Neutrophil (primary cell): ENCODE results near the gene RYR2.
"Not testable (repeated sequence)": the region's sequence is repeated elsewhere in the genome, so short reads cannot be mapped to it uniquely, and the experiment has no call there.

ENCODE experiments used
- H3K27ac ChIP-seq: fragments of 200-600 bp; sonication (generic); 2 replicates; pipeline ENCODE4 v1.5.1; 2016; ENCODE audit warnings: mild to moderate bottlenecking, moderate library complexity
- H3K27me3 ChIP-seq: fragments of 200-600 bp; sonication (generic); 2 replicates; pipeline ENCODE4 v1.6.0; 2016; ENCODE audit warnings: mild to moderate bottlenecking
- H3K36me3 ChIP-seq: fragments of 200-600 bp; sonication (generic); 2 replicates; pipeline ENCODE4 v1.5.1; 2017
- H3K4me1 ChIP-seq, 2 experiments: fragments of 200-600 bp in 1 of 2; sonication (generic) in 1 of 2; 1 replicate in 1 of 2; 2 replicates in 1 of 2; pipeline versions ENCODE4 v1.5.1 to v1.6.1; 2013 to 2016; ENCODE audit warnings: low read depth in 1 of 2, low read length in 1 of 2, mild to moderate bottlenecking in 1 of 2, moderate library complexity in 1 of 2; ENCODE audit not compliant: control insufficient read depth in 1 of 2, insufficient read depth in 1 of 2
- H3K4me3 ChIP-seq, 2 experiments: fragments of 200-600 bp in 1 of 2; sonication (generic) in 1 of 2; 1 replicate in 1 of 2; 2 replicates in 1 of 2; pipeline ENCODE4 v1.5.1; 2013 to 2016; ENCODE audit warnings: low read depth in 1 of 2, low read length in 1 of 2, mild to moderate bottlenecking in 1 of 2, moderate library complexity in 1 of 2
- H3K9me3 ChIP-seq: fragments of 200-600 bp; sonication (generic); 2 replicates; pipeline ENCODE4 v1.5.1; 2016
- CTCF ChIP-seq: fragments of 200-600 bp; sonication (generic); IDR thresholded peaks from 2 replicates; pipeline ENCODE4 v1.5.1; 2016; ENCODE audit warnings: antibody characterized with exemption

RYR2 gene

GRCh38 chr1:237580726-237581125, 538.7 kb downstream of the RYR2 start:
- TF ChIP-seq CTCF: no peak
- Histone ChIP-seq H3K9me3 (no peaks in the 10 kb centered on the region), H3K4me3 (no peak overlapping the region), H3K27ac (no peak overlapping the region), H3K4me1 (no peaks in the 10 kb centered on the region), H3K27me3 (no peaks in the 10 kb centered on the region), H3K36me3 (no peaks in the 10 kb centered on the region)

GRCh38 chr1:237583270-237583669, 541.3 kb downstream of the RYR2 start:
- Histone ChIP-seq H3K9me3 (no peaks in the 10 kb centered on the region), H3K27ac (no peak overlapping the region), H3K27me3 (no peaks in the 10 kb centered on the region), H3K36me3 (no peaks in the 10 kb centered on the region), H3K4me1 (no peaks in the 10 kb centered on the region), H3K4me3 (no peak overlapping the region)
- no peak for TF ChIP-seq CTCF

GRCh38 chr1:237583756-237584155, 541.8 kb downstream of the RYR2 start:
- H3K36me3 ChIP-seq: no peaks in the 10 kb centered on the region
- no peak overlapping the region for H3K27ac ChIP-seq
- no peaks in the 10 kb centered on the region for H3K9me3 ChIP-seq
- no peak for TF ChIP-seq CTCF
- no peak overlapping the region for H3K4me3 ChIP-seq
- no peaks in the 10 kb centered on the region for H3K27me3 ChIP-seq
- no peaks in the 10 kb centered on the region for H3K4me1 ChIP-seq

GRCh38 chr1:237590386-237590785, 548.4 kb downstream of the RYR2 start:
- Histone ChIP-seq H3K4me3 (no peak overlapping the region), H3K4me1 (no peaks in the 10 kb centered on the region), H3K9me3 (no peaks in the 10 kb centered on the region), H3K27ac (no peak overlapping the region), H3K27me3 (no peaks in the 10 kb centered on the region), H3K36me3 (no peaks in the 10 kb centered on the region)
- TF ChIP-seq CTCF: no peak

GRCh38 chr1:237591353-237591752, 549.4 kb downstream of the RYR2 start:
- Histone ChIP-seq H3K9me3 (no peaks in the 10 kb centered on the region), H3K27me3 (no peaks in the 10 kb centered on the region), H3K27ac (no peak overlapping the region), H3K4me1 (no peaks in the 10 kb centered on the region), H3K4me3 (no peak overlapping the region), H3K36me3 (no peaks in the 10 kb centered on the region)
- no peak for TF ChIP-seq CTCF

- H3K4me3 ChIP-seq, H3K27ac ChIP-seq, H3K36me3 ChIP-seq, H3K4me1 ChIP-seq, H3K9me3 ChIP-seq, H3K27me3 ChIP-seq: not testable (repeated sequence)
Observed at GRCh38 chr1:237603036-237603568, 561.1 kb downstream of the RYR2 start.
